OCI-LY1 (cell line): ENCODE data around the gene PLXNA3.

ENCODE experiments used
- H2AFZ ChIP-seq: fragments of 200-600 bp; sonication (generic), shearing (Covaris generic); 2 replicates; pipeline ENCODE4 v1.6.0; 2014; ENCODE audit warnings: antibody characterized with exemption, mild to moderate bottlenecking, low read length
- H3F3A ChIP-seq: fragments of 200-600 bp; sonication (generic), shearing (Covaris generic); 2 replicates; pipeline ENCODE4 v1.6.0; 2014; ENCODE audit warnings: mild to moderate bottlenecking, antibody characterized with exemption, low read length, moderate library complexity; ENCODE audit not compliant: insufficient read depth
- H3K27ac ChIP-seq: fragments of 200-600 bp; sonication (generic); 2 replicates; pipeline ENCODE4 v1.5.1; 2014; ENCODE audit warnings: low read length, mixed run types, mild to moderate bottlenecking, low read depth; ENCODE audit not compliant: poor library complexity, severe bottlenecking
- H3K27me3 ChIP-seq: fragments of 200-600 bp; sonication (generic); 2 replicates; pipeline ENCODE4 v1.6.0; 2014; ENCODE audit warnings: antibody characterized with exemption, mild to moderate bottlenecking, low read length, moderate library complexity; ENCODE audit not compliant: insufficient read depth
- H3K36me3 ChIP-seq: fragments of 200-600 bp; sonication (generic); 2 replicates; pipeline ENCODE4 v1.6.1; 2014; ENCODE audit warnings: mild to moderate bottlenecking, antibody characterized with exemption, low read length, moderate library complexity, mixed read lengths; ENCODE audit not compliant: insufficient read depth
- H3K4me1 ChIP-seq: fragments of 200-600 bp; sonication (generic); 2 replicates; pipeline ENCODE4 v1.5.1; 2014; ENCODE audit warnings: mild to moderate bottlenecking, low read length, moderate library complexity; ENCODE audit not compliant: insufficient read depth, severe bottlenecking
- H3K4me2 ChIP-seq: fragments of 200-600 bp; sonication (generic), shearing (Covaris generic); 2 replicates; pipeline ENCODE4 v1.6.1; 2014; ENCODE audit warnings: low read length
- H3K4me3 ChIP-seq: fragments of 200-600 bp; sonication (generic); 2 replicates; pipeline ENCODE4 v1.5.1; 2014; ENCODE audit warnings: low read length, low read depth, mild to moderate bottlenecking, mixed read lengths; ENCODE audit not compliant: poor library complexity, severe bottlenecking
- H3K79me2 ChIP-seq: fragments of 200-600 bp; shearing (Covaris generic); 2 replicates; pipeline ENCODE4 v1.6.1; 2016; ENCODE audit warnings: mixed run types, low read length, mixed read lengths; ENCODE audit not compliant: insufficient read depth
- H3K9ac ChIP-seq: fragments of 200-600 bp; sonication (generic), shearing (Covaris generic); 2 replicates; pipeline ENCODE4 v1.6.1; 2014; ENCODE audit warnings: mild to moderate bottlenecking, low read length, mixed read lengths
- H3K9me2 ChIP-seq: fragments of 200-600 bp; sonication (generic), shearing (Covaris generic); 2 replicates; pipeline ENCODE4 v1.6.1; 2014; ENCODE audit warnings: low read depth, mild to moderate bottlenecking, low read length, mixed read lengths
- H3K9me3 ChIP-seq: fragments of 200-600 bp; shearing (Covaris generic); 2 replicates; pipeline ENCODE4 v1.6.1; 2014; ENCODE audit warnings: low read length, mixed read lengths
- H4K20me1 ChIP-seq: fragments of 200-600 bp; sonication (generic), shearing (Covaris generic); 2 replicates; pipeline ENCODE4 v1.6.0; 2016; ENCODE audit warnings: mild to moderate bottlenecking, low read length; ENCODE audit not compliant: insufficient read depth
- EZH2 ChIP-seq: fragments of 200-600 bp; sonication (generic), shearing (Covaris generic); IDR thresholded peaks from 2 replicates; pipeline ENCODE4 v1.8.0; 2017; ENCODE audit warnings: borderline replicate concordance, mixed run types, mild to moderate bottlenecking, antibody characterized with exemption, low read length, moderate library complexity, mixed read lengths
- TF ChIP-seq, protein P1 (sequence below): fragments of 200-600 bp; sonication (generic), shearing (Covaris generic); IDR thresholded peaks from 2 replicates; pipeline ENCODE4 v1.5.1; 2017; ENCODE audit warnings: mild to moderate bottlenecking, antibody characterized with exemption, low read length, moderate library complexity, mixed read lengths

PLXNA3 gene

GRCh38 chrX:154437971-154438893, 19.8 kb upstream of the PLXNA3 start:
- Histone ChIP-seq H3K27ac (no peak overlapping the region), H3K27me3 (no peaks in the 10 kb centered on the region), H4K20me1 (no peaks in the 10 kb centered on the region), H2AFZ (no peak overlapping the region), H3K9me2 (no peaks in the 10 kb centered on the region), H3F3A (no peaks in the 10 kb centered on the region), H3K9ac (peak overlapping the region; percentile 76), H3K4me1 (peaks cover 21% of the 10 kb centered on the region), H3K79me2 (peaks cover 7% of the 10 kb centered on the region; the same call in 1 of the 2 replicates), H3K9me3 (no peaks in the 10 kb centered on the region), H3K36me3 (peaks cover 30% of the 10 kb centered on the region), H3K4me3 (peak overlapping the region; percentile 81), H3K4me2 (peak overlapping the region; percentile 96)
- TF ChIP-seq, protein P1, sequence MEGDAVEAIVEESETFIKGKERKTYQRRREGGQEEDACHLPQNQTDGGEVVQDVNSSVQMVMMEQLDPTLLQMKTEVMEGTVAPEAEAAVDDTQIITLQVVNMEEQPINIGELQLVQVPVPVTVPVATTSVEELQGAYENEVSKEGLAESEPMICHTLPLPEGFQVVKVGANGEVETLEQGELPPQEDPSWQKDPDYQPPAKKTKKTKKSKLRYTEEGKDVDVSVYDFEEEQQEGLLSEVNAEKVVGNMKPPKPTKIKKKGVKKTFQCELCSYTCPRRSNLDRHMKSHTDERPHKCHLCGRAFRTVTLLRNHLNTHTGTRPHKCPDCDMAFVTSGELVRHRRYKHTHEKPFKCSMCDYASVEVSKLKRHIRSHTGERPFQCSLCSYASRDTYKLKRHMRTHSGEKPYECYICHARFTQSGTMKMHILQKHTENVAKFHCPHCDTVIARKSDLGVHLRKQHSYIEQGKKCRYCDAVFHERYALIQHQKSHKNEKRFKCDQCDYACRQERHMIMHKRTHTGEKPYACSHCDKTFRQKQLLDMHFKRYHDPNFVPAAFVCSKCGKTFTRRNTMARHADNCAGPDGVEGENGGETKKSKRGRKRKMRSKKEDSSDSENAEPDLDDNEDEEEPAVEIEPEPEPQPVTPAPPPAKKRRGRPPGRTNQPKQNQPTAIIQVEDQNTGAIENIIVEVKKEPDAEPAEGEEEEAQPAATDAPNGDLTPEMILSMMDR: no peak
- no peak for TF ChIP-seq EZH2

GRCh38 chrX:154439841-154440240, 18.2 kb upstream of the PLXNA3 start:
- Histone ChIP-seq H3K4me1 (peaks cover 31% of the 10 kb centered on the region), H3K36me3 (peaks cover 26% of the 10 kb centered on the region), H3K4me2 (no peak overlapping the region), H2AFZ (no peak overlapping the region), H3K4me3 (no peak overlapping the region), H3K9me2 (no peaks in the 10 kb centered on the region), H3K27ac (no peak overlapping the region), H3K79me2 (peaks cover 7% of the 10 kb centered on the region; the same call in 1 of the 2 replicates), H4K20me1 (no peaks in the 10 kb centered on the region), H3K27me3 (no peaks in the 10 kb centered on the region), H3F3A (no peaks in the 10 kb centered on the region), H3K9me3 (no peaks in the 10 kb centered on the region), H3K9ac (no peak overlapping the region)
- TF ChIP-seq, protein P1: no peak
- no peak for TF ChIP-seq EZH2

DNA sequence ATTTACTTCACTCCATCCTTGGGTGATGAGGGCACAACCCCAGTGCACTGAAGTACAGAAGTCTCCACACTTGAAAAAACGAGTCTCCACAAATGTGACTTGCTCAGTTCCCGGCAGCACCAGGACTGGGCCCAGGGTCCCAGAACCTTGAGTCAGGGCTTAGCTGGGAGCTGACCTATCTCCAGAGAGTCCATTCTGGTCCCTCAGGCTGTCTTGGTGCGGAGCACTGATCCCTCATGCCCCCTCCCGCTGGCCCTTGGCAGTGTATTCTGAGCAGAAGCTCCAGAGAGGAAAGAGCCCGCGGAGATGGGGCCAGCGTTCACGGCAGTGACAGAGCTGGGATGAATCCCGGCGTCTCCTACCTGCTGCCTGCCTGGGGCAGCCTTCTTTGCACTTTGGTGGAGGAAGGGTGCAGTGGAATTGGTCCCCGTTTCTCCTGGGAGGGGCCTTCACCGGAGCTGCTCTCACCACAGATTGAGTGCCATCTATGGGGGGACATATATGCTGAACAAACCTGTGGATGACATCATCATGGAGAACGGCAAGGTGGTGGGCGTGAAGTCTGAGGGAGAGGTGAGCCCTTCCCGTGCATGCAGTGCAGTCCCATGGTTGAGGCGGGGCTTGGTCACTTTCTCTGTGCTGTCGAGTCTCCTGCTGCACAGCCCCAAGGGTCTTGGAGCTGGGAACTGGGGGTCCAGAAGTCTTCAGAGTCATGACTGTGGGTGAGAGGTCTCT, 17.3 kb upstream of the PLXNA3 start:
- peaks cover 20% of the 10 kb centered on the region for H3K36me3 ChIP-seq
- H3K9me3 ChIP-seq: no peaks in the 10 kb centered on the region
- no peak overlapping the region for H2AFZ ChIP-seq
- H3F3A ChIP-seq: no peaks in the 10 kb centered on the region
- H4K20me1 ChIP-seq: no peaks in the 10 kb centered on the region
- no peak overlapping the region for H3K4me2 ChIP-seq
- H3K9ac ChIP-seq: no peak overlapping the region
- H3K4me1 ChIP-seq: peaks cover 36% of the 10 kb centered on the region
- H3K9me2 ChIP-seq: no peaks in the 10 kb centered on the region
- H3K79me2 ChIP-seq: peaks cover 7% of the 10 kb centered on the region; the same call in 1 of the 2 replicates
- no peaks in the 10 kb centered on the region for H3K27me3 ChIP-seq
- H3K4me3 ChIP-seq: no peak overlapping the region
- no peak overlapping the region for H3K27ac ChIP-seq
- TF ChIP-seq EZH2: no peak
- TF ChIP-seq, protein P1: no peak
